ENCODE data around the gene RAP2A.

RAP2A gene

GRCh38 chr13:97425590-97425989 lies 8.4 kb upstream of the RAP2A start:
- TF ChIP-seq, protein P1, sequence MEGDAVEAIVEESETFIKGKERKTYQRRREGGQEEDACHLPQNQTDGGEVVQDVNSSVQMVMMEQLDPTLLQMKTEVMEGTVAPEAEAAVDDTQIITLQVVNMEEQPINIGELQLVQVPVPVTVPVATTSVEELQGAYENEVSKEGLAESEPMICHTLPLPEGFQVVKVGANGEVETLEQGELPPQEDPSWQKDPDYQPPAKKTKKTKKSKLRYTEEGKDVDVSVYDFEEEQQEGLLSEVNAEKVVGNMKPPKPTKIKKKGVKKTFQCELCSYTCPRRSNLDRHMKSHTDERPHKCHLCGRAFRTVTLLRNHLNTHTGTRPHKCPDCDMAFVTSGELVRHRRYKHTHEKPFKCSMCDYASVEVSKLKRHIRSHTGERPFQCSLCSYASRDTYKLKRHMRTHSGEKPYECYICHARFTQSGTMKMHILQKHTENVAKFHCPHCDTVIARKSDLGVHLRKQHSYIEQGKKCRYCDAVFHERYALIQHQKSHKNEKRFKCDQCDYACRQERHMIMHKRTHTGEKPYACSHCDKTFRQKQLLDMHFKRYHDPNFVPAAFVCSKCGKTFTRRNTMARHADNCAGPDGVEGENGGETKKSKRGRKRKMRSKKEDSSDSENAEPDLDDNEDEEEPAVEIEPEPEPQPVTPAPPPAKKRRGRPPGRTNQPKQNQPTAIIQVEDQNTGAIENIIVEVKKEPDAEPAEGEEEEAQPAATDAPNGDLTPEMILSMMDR (IDR thresholded peaks at IDR 0.05) = no peak
- Mint-ChIP-seq H3K36me3 (ENCODE audit: low read depth) (no peaks in the 10 kb centered on the region), H3K4me3 (no peak overlapping the region), H3K27ac (no peak overlapping the region), H3K4me1 (peaks cover 11% of the 10 kb centered on the region), H3K9me3 (no peaks in the 10 kb centered on the region), H3K27me3 (ENCODE audit: low read depth, poor library complexity) (peaks cover 5% of the 10 kb centered on the region)
- no peak for DNase-seq

- Mint-ChIP-seq H3K36me3 (ENCODE audit: low read depth) (no peaks in the 10 kb centered on the region), H3K9me3 (no peaks in the 10 kb centered on the region), H3K27me3 (ENCODE audit: low read depth, poor library complexity) (peaks cover 5% of the 10 kb centered on the region), H3K27ac (no peak overlapping the region), H3K4me3 (no peak overlapping the region), H3K4me1 (peaks cover 20% of the 10 kb centered on the region)
- no peak for DNase-seq
- TF ChIP-seq, protein P1 (IDR thresholded peaks at IDR 0.05) = no peak
Measured at GRCh38 chr13:97426695-97427094, 7.3 kb upstream of the RAP2A start.

DNA sequence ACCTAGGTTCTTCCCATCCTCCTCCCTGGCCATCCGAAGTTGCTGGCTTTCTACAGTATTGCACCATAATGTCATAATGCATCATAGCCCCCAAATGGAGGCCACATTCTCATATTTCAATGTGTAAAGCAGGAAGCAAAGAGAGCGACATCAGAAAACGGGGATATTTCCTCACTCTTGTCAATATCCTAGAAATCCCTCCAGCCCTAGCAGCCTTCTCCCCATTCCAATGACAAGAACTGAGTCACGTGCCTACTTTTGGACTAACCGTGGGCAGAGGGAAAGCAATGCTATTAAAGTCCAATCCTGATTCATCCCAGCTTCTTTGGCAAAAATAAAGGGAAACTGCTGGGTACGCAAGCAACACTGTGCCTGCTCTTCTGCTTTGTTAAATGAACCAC lies 4.3 kb upstream of the RAP2A start:
- peaks cover 8% of the 10 kb centered on the region for H3K9me3 Mint-ChIP-seq
- no peak overlapping the region for H3K27ac Mint-ChIP-seq
- TF ChIP-seq, protein P1 (IDR thresholded peaks at IDR 0.05) = no peak
- DNase-seq = no peak
- H3K4me1 Mint-ChIP-seq = peaks cover 32% of the 10 kb centered on the region
- peak overlapping the region; percentile 48 for H3K4me3 Mint-ChIP-seq
- peaks cover 8% of the 10 kb centered on the region for H3K27me3 Mint-ChIP-seq (ENCODE audit: low read depth, poor library complexity)
- H3K36me3 Mint-ChIP-seq (ENCODE audit: low read depth) = no peaks in the 10 kb centered on the region

- H3K4me3 Mint-ChIP-seq = peak overlapping the region; percentile 10
- TF ChIP-seq, protein P1 (IDR thresholded peaks at IDR 0.05) = no peak
- H3K36me3 Mint-ChIP-seq (ENCODE audit: low read depth) = no peaks in the 10 kb centered on the region
- peaks cover 36% of the 10 kb centered on the region for H3K4me1 Mint-ChIP-seq
- H3K27me3 Mint-ChIP-seq (ENCODE audit: low read depth, poor library complexity) = peaks cover 8% of the 10 kb centered on the region
- H3K27ac Mint-ChIP-seq = no peak overlapping the region
- DNase-seq = no peak
- peaks cover 8% of the 10 kb centered on the region for H3K9me3 Mint-ChIP-seq
Measured at GRCh38 chr13:97430296-97430695, 3.7 kb upstream of the RAP2A start.

GRCh38 chr13:97431171-97431764 lies 2.7 kb upstream of the RAP2A start:
- peaks cover 8% of the 10 kb centered on the region for H3K9me3 Mint-ChIP-seq
- peak overlapping the region; percentile 93 for H3K4me3 Mint-ChIP-seq
- TF ChIP-seq, protein P1 (IDR thresholded peaks at IDR 0.05) = no peak
- no peaks in the 10 kb centered on the region for H3K36me3 Mint-ChIP-seq (ENCODE audit: low read depth)
- DNase-seq = no peak
- no peak overlapping the region for H3K27ac Mint-ChIP-seq
- H3K4me1 Mint-ChIP-seq = peaks cover 44% of the 10 kb centered on the region
- peaks cover 3% of the 10 kb centered on the region for H3K27me3 Mint-ChIP-seq (ENCODE audit: low read depth, poor library complexity)

DNA sequence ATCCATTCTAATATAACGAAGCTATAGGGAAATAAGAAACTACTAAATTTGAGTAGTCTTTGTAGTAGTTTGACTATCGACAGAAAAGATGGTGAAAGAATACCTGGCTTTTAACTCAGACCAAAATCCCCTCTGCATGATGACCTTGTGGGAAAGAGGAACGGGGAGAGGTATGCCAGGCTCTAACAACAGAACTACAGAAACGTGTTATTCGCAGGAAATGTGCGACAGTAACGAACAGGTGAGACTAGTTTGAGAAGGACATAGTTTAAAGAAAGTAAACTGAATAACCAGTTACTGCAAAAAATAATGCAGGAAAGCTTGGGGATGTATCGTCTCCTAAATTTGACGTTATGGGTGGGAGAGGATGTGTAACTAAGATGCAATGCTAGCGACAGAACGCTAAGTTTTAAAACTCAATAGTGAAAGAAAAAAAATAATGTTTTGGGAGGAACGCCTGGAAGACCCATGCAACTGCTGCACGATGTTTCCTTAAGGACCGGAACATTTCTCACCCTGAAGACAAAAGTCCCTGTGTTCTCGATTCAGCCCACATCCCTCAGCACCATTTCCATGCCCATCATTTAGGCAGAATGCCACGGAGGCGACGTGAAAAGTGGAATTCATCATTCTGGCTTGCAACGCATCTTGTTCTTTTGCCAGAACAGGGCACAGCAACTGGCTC lies 1.6 kb upstream of the RAP2A start:
- TF ChIP-seq, protein P1 (IDR thresholded peaks at IDR 0.05) = no peak
- peak overlapping the region; percentile 93 for H3K4me3 Mint-ChIP-seq
- peaks cover 8% of the 10 kb centered on the region for H3K9me3 Mint-ChIP-seq
- DNase-seq = no peak
- H3K4me1 Mint-ChIP-seq = peaks cover 51% of the 10 kb centered on the region
- H3K27ac Mint-ChIP-seq = peak overlapping the region; percentile 75
- no peaks in the 10 kb centered on the region for H3K36me3 Mint-ChIP-seq (ENCODE audit: low read depth)
- H3K27me3 Mint-ChIP-seq (ENCODE audit: low read depth, poor library complexity) = peaks cover 3% of the 10 kb centered on the region
